HepG2 (cell line): Measurements from ENCODE around the gene ZFP36. TPM values are rescaled to one million over a fixed set of nuclear protein-coding genes. Genes with fewer than 3 reads are reported as not detected.

Experiments
- AHDC1 ChIP-seq: sonication (generic); formaldehyde crosslinking; IDR thresholded peaks from 2 replicates; pipeline ENCODE4 v1.5.1; 2020; ENCODE audit warnings: mild to moderate bottlenecking, missing genetic modification reagents, borderline replicate concordance
- ATRX ChIP-seq: sonication (generic); formaldehyde crosslinking; IDR thresholded peaks from 2 replicates; pipeline ENCODE4 v1.4.0; 2020; ENCODE audit warnings: missing genetic modification reagents, borderline replicate concordance
- CHD4 ChIP-seq: fragments of 200-600 bp; sonication (generic); IDR thresholded peaks from 2 replicates; pipeline ENCODE4 v1.7.0; 2017; ENCODE audit warnings: mild to moderate bottlenecking, low read length, borderline replicate concordance
- HMG20A ChIP-seq: IDR thresholded peaks from 2 replicates; pipeline ENCODE4 v1.6.1; 2016; ENCODE audit warnings: borderline replicate concordance
- KLF9 ChIP-seq: IDR thresholded peaks from 2 replicates; pipeline ENCODE4 v1.6.1; 2016; ENCODE audit warnings: low read depth
- MAX ChIP-seq: IDR thresholded peaks from 2 replicates; pipeline ENCODE4 v1.6.1; 2012; ENCODE audit warnings: inconsistent platforms
- NAIF1 ChIP-seq: sonication (generic); formaldehyde crosslinking; IDR thresholded peaks from 2 replicates; pipeline ENCODE4 v1.5.0; 2020; ENCODE audit warnings: mild to moderate bottlenecking, missing genetic modification reagents, borderline replicate concordance
- PAXIP1 ChIP-seq: sonication (generic); formaldehyde crosslinking; conservative IDR thresholded peaks from 2 replicates; pipeline ENCODE4 v1.4.0; 2020; ENCODE audit warnings: mild to moderate bottlenecking, missing genetic modification reagents, moderate library complexity
- PLSCR1 ChIP-seq: sonication (generic); formaldehyde crosslinking; IDR thresholded peaks from 2 replicates; pipeline ENCODE4 v1.5.0; 2020; ENCODE audit warnings: missing genetic modification reagents, mild to moderate bottlenecking, borderline replicate concordance
- SRSF4 ChIP-seq: fragments of 200-400 bp; formaldehyde crosslinking; IDR thresholded peaks from one replicate; pipeline ENCODE4 v1.6.1; 2018; ENCODE audit warnings: mild to moderate bottlenecking, low read depth, low read length, moderate library complexity; ENCODE audit not compliant: poor library complexity, severe bottlenecking
- TRIM24 ChIP-seq: sonication (generic); formaldehyde crosslinking; IDR thresholded peaks from 2 replicates; pipeline ENCODE4 v1.8.0; 2022; ENCODE audit warnings: mild to moderate bottlenecking, missing genetic modification reagents
- XRCC5 ChIP-seq: fragments of 200-400 bp; formaldehyde crosslinking; optimal IDR thresholded peaks from 2 replicates; pipeline ENCODE3; 2017; ENCODE audit warnings: mild to moderate bottlenecking, low read length
- YEATS2 ChIP-seq: sonication (generic); formaldehyde crosslinking; IDR thresholded peaks from 2 replicates; pipeline ENCODE4 v1.4.0; 2020; ENCODE audit warnings: missing genetic modification reagents, borderline replicate concordance
- ZFAT ChIP-seq: sonication (generic); formaldehyde crosslinking; conservative IDR thresholded peaks from 2 replicates; pipeline ENCODE4 v1.8.1; 2023; ENCODE audit warnings: missing genetic modification reagents, inconsistent platforms
- ZKSCAN8 ChIP-seq: IDR thresholded peaks from 2 replicates; pipeline ENCODE4 v1.6.1; 2016; ENCODE audit warnings: borderline replicate concordance, missing genetic modification reagents, missing compliant biosample characterization
- ZNF430 ChIP-seq: sonication (generic); formaldehyde crosslinking; IDR thresholded peaks from 2 replicates; pipeline ENCODE4 v1.9.0; 2021; ENCODE audit warnings: mild to moderate bottlenecking, missing genetic modification reagents
- ZNF558 ChIP-seq: sonication (generic); formaldehyde crosslinking; IDR thresholded peaks from 2 replicates; pipeline ENCODE4 v1.9.0; 2022; ENCODE audit warnings: mild to moderate bottlenecking, missing genetic modification reagents, borderline replicate concordance
- ZNF576 ChIP-seq: sonication (generic); formaldehyde crosslinking; IDR thresholded peaks from 2 replicates; pipeline ENCODE4 v1.4.0; 2020; ENCODE audit warnings: mild to moderate bottlenecking, missing genetic modification reagents
- ZNF776 ChIP-seq: sonication (generic); formaldehyde crosslinking; IDR thresholded peaks from 2 replicates; pipeline ENCODE4 v1.4.0; 2020; ENCODE audit warnings: mild to moderate bottlenecking, missing genetic modification reagents
- polyA plus RNA-seq, 8 experiments: library from polyadenylated mRNA; depleted of rRNA in 3 of 8; stranded (reverse) in 7 of 8; unstranded in 1 of 8; fragments of >200 nt; fragmentation: Illumina TruSeq in 4 of 8; extraction: Trizol in 4 of 8; gene quantifications; 2 replicates each; pipeline versions ENCODE4 v1.2.1 to v1.2.3, GENCODE V29; 2011 to 2016; ENCODE audit warnings: low read depth in 4 of 8, missing spikeins in 1 of 8, mixed read lengths in 1 of 8; ENCODE audit not compliant: insufficient read depth in 1 of 8
- total RNA-seq, 5 experiments: library from RNA; depleted of rRNA; stranded (reverse); fragments of >200 nt; fragmentation: Illumina TruSeq; extraction: Trizol; gene quantifications; 2 replicates each; pipeline ENCODE4 v1.2.3, GENCODE V29; 2016; ENCODE audit warnings: low read depth in 1 of 5

The ZFP36 gene
- total and polyA plus RNA-seq, 2 of the 13 experiments (the other 11 are each of a cell fraction or from before 2014, with no cell fraction given), result 1.4 to 1.7 TPM

- TF ChIP-seq AHDC1, result no peak
- peak; percentile 47 for TF ChIP-seq YEATS2 (CRISPR knock-in tag)
- 0 out of 2 replicates have a peak, but pooled peaks have one; percentile 39 for TF ChIP-seq NAIF1 (CRISPR knock-in tag)
- TF ChIP-seq PLSCR1 (CRISPR knock-in tag), result no peak
- TF ChIP-seq ZFAT (CRISPR knock-in tag), result no peak
- peak; percentile 57 for TF ChIP-seq MAX
- peak; percentile 39; the same call in 1 of the 2 replicates for TF ChIP-seq PAXIP1 (CRISPR knock-in tag)
- TF ChIP-seq HMG20A (CRISPR knock-in tag), result no peak
- 0 out of 2 replicates have a peak, but pooled peaks have one; percentile 50 for TF ChIP-seq ZNF576 (CRISPR knock-in tag)
- TF ChIP-seq SRSF4, result no peak
- TF ChIP-seq TRIM24 (CRISPR knock-in tag), result no peak
- TF ChIP-seq ZNF558 (CRISPR knock-in tag), result no peak
- TF ChIP-seq ZKSCAN8 (CRISPR knock-in tag), result no peak
- TF ChIP-seq ZNF776, result 0 out of 2 replicates have a peak, but pooled peaks have one; percentile 83
- TF ChIP-seq ATRX (CRISPR knock-in tag), result no peak
- 0 out of 2 replicates have a peak, but pooled peaks have one; percentile 4 for TF ChIP-seq CHD4
- TF ChIP-seq ZNF430 (CRISPR knock-in tag), result peak; percentile 66; the same call in 1 of the 2 replicates
- no peak for TF ChIP-seq KLF9 (CRISPR knock-in tag)
- peak; percentile 31 for TF ChIP-seq XRCC5
These were observed 15.8 kb upstream of the ZFP36 start, which contains the start of the genes MED29 and PAF1 (continued) for GRCh38 chr19:39390751-39391437.
